Measurements from ENCODE around the gene CACNB2.

CACNB2 gene

GRCh38 chr10:18221882-18222281 is 81.7 kb downstream of the CACNB2 start:
- Histone ChIP-seq H3K27me3 (ENCODE audit: low read depth, low read length) (no peaks in the 10 kb centered on the region), H3K36me3 (replicated peaks; ENCODE audit: low read depth, low read length) (no peaks in the 10 kb centered on the region), H4K20me1 (ENCODE audit: insufficient read depth, low read length) (no peaks in the 10 kb centered on the region), H3K9me3 (ENCODE audit: insufficient read depth, low read length) (no peaks in the 10 kb centered on the region), H3K4me3 (ENCODE audit: low read length) (no peak overlapping the region), H3K4me1 (ENCODE audit: low read length) (no peaks in the 10 kb centered on the region), H3K27ac (ENCODE audit: low read length) (no peak overlapping the region), H3K79me2 (ENCODE audit: low read length) (no peaks in the 10 kb centered on the region), H3K9ac (ENCODE audit: low read length) (no peak overlapping the region), H3K4me2 (ENCODE audit: low read length) (no peak overlapping the region), H2AFZ (ENCODE audit: low read depth, low read length) (no peak overlapping the region)
- no peak for TF ChIP-seq EZH2phosphoT487 (IDR thresholded peaks at IDR 0.05; ENCODE audit: low read depth)
- TF ChIP-seq CTCF (IDR thresholded peaks at IDR 0.05; ENCODE audit: low read depth, low read length) = no peak

GRCh38 chr10:18222866-18223265 is 82.6 kb downstream of the CACNB2 start:
- no peak overlapping the region for H3K9ac ChIP-seq (ENCODE audit: low read length)
- no peaks in the 10 kb centered on the region for H3K4me1 ChIP-seq (ENCODE audit: low read length)
- no peaks in the 10 kb centered on the region for H3K79me2 ChIP-seq (ENCODE audit: low read length)
- no peaks in the 10 kb centered on the region for H3K36me3 ChIP-seq (replicated peaks; ENCODE audit: low read depth, low read length)
- H3K27ac ChIP-seq (ENCODE audit: low read length) = no peak overlapping the region
- no peak overlapping the region for H3K4me3 ChIP-seq (ENCODE audit: low read length)
- no peak overlapping the region for H2AFZ ChIP-seq (ENCODE audit: low read depth, low read length)
- no peak overlapping the region for H3K4me2 ChIP-seq (ENCODE audit: low read length)
- no peaks in the 10 kb centered on the region for H3K27me3 ChIP-seq (ENCODE audit: low read depth, low read length)
- H3K9me3 ChIP-seq (ENCODE audit: insufficient read depth, low read length) = no peaks in the 10 kb centered on the region
- H4K20me1 ChIP-seq (ENCODE audit: insufficient read depth, low read length) = no peaks in the 10 kb centered on the region
- TF ChIP-seq EZH2phosphoT487 (IDR thresholded peaks at IDR 0.05; ENCODE audit: low read depth) = no peak
- TF ChIP-seq CTCF (IDR thresholded peaks at IDR 0.05; ENCODE audit: low read depth, low read length) = no peak

GRCh38 chr10:18223898-18224297 is 83.7 kb downstream of the CACNB2 start:
- Histone ChIP-seq H3K36me3 (replicated peaks; ENCODE audit: low read depth, low read length) (no peaks in the 10 kb centered on the region), H2AFZ (ENCODE audit: low read depth, low read length) (no peak overlapping the region), H3K79me2 (ENCODE audit: low read length) (no peaks in the 10 kb centered on the region), H3K27me3 (ENCODE audit: low read depth, low read length) (no peaks in the 10 kb centered on the region), H4K20me1 (ENCODE audit: insufficient read depth, low read length) (no peaks in the 10 kb centered on the region), H3K4me3 (ENCODE audit: low read length) (no peak overlapping the region), H3K4me2 (ENCODE audit: low read length) (no peak overlapping the region), H3K9me3 (ENCODE audit: insufficient read depth, low read length) (no peaks in the 10 kb centered on the region), H3K27ac (ENCODE audit: low read length) (no peak overlapping the region), H3K4me1 (ENCODE audit: low read length) (no peaks in the 10 kb centered on the region), H3K9ac (ENCODE audit: low read length) (no peak overlapping the region)
- TF ChIP-seq EZH2phosphoT487 (IDR thresholded peaks at IDR 0.05; ENCODE audit: low read depth) (no peak), CTCF (IDR thresholded peaks at IDR 0.05; ENCODE audit: low read depth, low read length) (no peak)

- Histone ChIP-seq H3K4me2 (ENCODE audit: low read length) (no peak overlapping the region), H3K79me2 (ENCODE audit: low read length) (no peaks in the 10 kb centered on the region), H4K20me1 (ENCODE audit: insufficient read depth, low read length) (no peaks in the 10 kb centered on the region), H3K9ac (ENCODE audit: low read length) (no peak overlapping the region), H3K36me3 (replicated peaks; ENCODE audit: low read depth, low read length) (no peaks in the 10 kb centered on the region), H3K4me1 (ENCODE audit: low read length) (no peaks in the 10 kb centered on the region), H3K27ac (ENCODE audit: low read length) (no peak overlapping the region), H3K4me3 (ENCODE audit: low read length) (no peak overlapping the region), H2AFZ (ENCODE audit: low read depth, low read length) (no peak overlapping the region), H3K27me3 (ENCODE audit: low read depth, low read length) (no peaks in the 10 kb centered on the region), H3K9me3 (ENCODE audit: insufficient read depth, low read length) (no peaks in the 10 kb centered on the region)
- TF ChIP-seq CTCF (IDR thresholded peaks at IDR 0.05; ENCODE audit: low read depth, low read length) (no peak), EZH2phosphoT487 (IDR thresholded peaks at IDR 0.05; ENCODE audit: low read depth) (no peak)
Observed at GRCh38 chr10:18224626-18225445, 84.6 kb downstream of the CACNB2 start.
